ENCODE results near the gene ACAN.

The ACAN gene

DNA sequence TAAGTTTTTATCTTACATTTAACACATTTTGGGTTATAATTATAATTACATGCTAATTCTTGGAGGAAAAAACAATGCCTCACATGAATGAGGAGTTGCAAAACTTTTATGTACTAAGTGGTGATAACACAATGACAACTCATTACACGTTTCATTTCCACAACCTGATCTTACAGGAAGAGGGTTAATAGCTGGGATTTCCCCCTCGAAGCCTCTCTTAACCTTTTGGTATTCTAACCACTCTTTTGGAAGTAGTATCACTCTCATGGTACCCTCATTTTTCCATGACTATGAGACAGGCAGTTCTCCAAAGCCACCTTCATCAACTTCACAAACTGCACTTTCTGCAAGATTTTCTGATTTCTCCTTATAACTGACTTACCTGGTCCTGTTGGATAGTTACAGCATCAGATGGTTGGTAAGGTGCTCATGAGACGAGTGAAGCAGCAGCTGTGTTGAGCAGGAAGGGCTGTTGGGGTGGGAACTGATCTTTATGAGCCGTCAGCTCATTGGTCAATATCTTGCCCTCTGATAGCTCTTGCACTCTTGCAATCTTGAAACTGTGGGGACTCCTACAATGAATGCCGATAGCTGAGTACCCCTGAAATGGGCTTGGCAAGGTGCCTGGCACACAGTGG is 41.6 kb downstream of the ACAN start:
- no peak for DNase-seq

DNA sequence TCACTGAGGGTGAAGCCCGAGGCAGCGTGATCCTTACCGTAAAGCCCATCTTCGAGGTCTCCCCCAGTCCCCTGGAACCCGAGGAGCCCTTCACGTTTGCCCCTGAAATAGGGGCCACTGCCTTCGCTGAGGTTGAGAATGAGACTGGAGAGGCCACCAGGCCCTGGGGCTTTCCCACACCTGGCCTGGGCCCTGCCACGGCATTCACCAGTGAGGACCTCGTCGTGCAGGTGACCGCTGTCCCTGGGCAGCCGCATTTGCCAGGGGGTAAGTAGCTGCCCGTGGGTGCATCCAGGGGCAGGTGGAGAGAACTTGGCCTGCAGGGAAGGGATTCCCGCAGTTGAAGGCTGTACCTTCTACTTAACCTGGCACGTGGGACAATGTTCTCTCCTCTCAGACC is 42.4 kb downstream of the ACAN start:
- DNase-seq = no peak

DNA sequence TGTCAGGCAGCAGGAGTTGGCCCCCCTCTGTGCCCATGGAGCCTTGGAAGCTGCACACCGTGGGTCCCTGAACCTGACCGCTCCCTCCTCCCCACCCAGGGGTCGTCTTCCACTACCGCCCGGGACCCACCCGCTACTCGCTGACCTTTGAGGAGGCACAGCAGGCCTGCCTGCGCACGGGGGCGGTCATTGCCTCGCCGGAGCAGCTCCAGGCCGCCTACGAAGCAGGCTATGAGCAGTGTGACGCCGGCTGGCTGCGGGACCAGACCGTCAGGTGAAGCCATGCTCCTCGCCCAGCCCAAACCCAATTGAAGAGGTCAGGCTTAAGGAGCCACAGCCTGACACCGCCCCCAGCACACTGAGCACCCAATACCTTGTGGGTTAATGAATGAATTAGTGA is 43.9 kb downstream of the ACAN start:
- DNase-seq = no peak

DNA sequence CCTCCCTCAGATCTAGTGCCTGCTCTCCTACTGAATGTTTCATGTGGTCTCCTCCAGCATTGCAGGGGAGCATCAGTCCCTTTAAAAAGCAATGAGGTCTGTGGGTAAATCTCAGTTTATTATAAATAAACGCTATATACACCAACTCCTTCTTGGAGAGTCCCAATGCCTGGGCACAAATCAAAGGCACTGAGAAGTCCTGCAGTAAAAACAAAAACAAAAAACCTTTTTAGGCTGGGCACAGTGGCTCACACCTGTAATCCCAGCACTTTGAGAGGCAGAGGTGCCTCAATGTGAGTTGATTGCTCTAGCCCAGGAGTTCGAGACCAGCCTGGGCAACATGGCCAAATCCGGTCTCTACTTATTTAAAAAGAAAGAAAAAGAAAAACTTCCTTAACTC is 45.0 kb downstream of the ACAN start:
- no peak for DNase-seq

DNA sequence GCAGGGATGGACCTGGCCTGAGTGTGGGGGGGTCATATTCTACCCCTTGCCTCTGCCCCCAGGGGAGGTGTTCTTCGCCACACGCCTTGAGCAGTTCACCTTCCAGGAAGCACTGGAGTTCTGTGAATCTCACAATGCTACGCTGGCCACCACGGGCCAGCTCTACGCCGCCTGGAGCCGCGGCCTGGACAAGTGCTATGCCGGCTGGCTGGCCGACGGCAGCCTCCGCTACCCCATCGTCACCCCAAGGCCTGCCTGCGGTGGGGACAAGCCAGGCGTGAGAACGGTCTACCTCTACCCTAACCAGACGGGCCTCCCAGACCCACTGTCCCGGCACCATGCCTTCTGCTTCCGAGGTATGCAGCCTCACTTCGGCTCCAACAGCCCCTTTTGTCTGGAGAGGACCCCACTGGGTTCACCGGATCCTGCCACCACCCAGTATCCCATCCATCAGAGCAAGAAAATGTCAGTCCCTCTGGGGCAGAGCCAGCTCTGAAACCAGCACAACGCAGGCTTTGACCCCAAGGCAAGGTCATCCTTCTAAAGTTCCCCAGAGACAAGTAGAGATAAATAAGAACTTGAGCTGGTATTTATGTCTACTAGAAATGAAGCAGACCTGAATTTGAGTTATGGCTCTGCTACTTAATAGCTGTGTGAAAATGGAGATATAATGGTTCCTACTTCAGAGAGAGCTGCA is 46.3 kb downstream of the ACAN start:
- no peak for DNase-seq

DNA sequence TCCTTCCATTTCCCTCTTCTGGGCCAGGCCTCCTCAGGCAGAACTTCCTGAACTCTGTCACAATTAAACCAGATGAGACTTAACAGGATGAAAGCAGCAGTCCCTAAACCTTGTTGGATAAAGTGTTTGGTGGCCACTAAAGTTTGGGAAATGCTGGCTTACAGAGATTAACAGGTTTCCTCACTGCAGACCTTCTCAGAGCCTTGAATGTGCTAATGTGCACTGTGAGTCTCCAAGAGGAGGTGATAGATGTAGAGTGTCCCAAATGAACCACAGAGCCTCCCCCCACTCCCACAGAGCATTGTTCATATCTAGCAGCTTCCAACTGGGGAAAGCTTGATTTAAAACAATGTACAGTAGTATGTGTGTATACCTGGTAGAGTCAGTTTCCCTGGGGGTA is 49.2 kb downstream of the ACAN start:
- DNase-seq = no peak

DNA sequence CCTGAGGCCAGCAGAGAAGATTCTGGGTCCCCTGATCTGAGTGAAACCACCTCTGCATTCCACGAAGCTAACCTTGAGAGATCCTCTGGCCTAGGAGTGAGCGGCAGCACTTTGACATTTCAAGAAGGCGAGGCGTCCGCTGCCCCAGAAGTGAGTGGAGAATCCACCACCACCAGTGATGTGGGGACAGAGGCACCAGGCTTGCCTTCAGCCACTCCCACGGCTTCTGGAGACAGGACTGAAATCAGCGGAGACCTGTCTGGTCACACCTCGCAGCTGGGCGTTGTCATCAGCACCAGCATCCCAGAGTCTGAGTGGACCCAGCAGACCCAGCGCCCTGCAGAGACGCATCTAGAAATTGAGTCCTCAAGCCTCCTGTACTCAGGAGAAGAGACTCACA is 55.7 kb downstream of the ACAN start:
- DNase-seq = no peak

DNA sequence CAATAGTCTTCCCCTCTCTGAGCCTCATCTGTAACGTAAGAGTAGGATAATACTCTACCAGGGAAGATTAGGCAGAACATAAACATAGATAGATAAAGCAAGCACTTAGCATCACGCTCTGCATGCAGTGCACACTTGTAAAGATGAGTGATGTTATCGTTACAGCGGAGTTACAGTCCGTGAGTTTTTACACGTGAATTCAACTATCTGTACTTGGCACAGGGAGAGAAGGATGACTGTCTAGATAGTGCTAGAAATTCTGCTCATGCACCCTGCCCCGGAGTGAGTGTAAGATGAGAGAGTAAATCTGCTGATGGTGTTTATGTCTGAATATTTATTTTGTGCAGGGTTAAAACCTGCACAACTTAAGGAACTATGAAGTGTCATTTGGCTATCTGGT is 56.3 kb downstream of the ACAN start:
- DNase-seq = no peak

DNA sequence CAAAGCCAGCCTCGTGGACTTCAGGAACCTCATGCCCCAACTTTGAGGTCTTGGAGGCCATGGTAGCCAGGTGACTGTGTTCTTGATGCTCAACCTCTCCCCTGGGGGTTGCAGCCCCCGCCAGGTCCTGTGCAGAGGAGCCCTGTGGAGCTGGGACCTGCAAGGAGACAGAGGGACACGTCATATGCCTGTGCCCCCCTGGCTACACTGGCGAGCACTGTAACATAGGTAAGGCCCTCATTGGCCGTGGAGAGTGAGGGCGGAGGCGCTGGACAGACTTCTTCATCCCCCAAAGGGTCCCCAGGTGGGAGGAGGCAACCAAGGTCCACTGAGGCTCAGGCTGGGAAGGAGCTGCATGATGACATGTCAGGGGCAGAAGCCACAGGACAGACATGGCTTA is 57.0 kb downstream of the ACAN start:
- DNase-seq = no peak

DNA sequence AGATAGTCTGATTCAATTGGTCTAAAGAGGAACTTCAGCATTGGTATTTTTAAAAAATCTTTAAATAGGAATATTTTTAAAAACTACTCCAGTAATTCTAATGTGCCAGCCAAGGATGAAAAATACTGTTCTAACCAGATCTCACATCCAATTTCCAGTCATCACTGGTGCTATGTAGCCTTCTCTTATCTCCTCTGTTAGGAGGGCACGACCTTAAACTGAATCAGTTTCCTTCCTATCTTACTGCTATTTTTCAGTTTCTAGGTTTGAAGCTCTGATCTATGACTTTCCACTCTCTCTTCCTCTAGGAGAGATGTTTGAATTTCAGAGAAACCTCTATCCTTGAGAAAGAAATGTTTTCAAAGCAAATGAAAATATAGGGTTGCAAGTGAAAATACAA is 60.2 kb downstream of the ACAN start:
- DNase-seq = no peak

DNA sequence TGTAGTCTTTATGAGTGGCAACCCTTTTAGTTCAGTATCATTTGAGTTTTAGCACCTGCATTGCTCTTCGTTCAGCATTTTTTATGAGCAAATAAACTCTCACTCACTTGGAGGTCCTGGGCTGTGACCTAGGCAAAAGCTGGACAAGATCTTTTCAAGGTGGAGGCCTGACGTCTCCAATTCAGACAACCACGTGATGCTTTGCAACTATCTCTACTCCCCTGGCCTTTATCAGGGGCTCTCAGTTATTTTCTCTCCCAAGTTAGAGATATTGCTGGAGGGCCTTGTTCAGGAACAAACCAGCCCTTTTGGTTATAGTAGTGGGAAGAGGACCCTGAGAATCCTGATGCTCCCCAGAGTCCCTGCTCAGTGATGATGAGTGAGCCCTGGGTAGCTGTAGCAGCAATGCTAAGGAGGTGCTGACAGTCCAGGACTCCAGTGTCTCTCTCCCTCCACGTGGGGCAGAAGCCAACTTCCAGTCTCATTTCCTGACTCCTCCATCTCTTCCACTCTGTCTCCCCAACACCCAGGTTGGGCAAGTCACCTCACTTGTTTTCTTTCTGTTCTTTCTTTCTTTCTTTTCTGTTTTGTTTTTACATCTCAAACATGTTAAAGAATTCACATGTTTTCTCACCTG is 61.7 kb downstream of the ACAN start:
- DNase-seq = no peak

DNA sequence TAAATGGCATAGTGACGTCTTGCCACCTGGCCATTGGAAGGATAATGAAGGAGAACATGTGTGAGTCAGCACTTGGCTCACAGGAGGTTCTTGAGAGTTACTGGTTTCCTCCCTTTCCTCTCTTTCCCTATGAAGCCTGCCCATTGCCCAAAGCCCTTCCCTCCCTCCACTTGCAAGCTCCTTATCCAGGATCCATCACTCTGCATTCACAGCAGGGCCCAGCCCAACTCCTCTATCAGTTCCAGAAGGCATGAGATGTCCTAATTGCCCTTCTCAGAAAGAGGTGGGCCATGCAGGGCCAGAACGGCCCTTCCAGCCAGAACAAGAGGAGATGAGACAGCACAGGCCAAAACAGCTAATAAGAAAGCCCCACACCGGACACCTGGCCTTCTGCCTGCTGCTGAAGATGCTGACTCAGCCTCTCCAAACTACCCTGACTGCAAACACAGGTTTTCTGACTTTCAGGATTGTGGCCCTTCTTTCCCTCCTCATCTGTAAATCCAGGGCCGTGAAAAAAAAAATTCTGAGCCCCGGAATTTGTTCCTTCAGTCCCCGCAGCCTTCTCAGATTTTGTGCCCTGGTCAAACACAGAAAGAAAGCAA is 62.4 kb downstream of the ACAN start:
- DNase-seq = no peak

DNA sequence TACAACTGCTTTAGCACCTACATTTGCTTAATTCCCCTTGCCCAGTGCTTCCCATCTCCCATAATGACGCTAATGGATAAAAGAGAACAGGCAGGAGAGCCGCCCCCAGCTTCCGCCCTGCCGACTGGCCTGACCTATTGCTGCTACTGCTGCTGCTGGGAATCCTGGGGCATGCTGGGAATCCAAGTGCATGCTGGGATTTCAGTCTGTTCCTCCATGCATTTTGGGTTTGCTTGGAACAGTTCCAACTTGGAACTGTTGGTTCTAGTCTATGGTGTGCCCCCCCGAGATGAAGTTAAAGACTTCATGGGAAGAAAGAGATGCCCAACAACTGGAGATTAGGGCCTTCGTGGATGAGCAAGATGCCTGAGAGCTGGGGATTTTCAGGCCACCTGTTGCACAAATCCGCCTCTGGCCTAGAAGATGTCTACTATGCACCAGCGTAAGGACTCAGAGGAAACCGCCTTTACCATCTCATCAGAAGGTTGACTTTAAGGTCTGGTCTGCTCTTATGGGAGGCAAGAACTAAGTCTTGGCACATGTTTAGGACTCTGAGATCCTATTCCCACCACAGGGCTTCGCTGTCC is 63.2 kb downstream of the ACAN start:
- no peak for DNase-seq

DNA sequence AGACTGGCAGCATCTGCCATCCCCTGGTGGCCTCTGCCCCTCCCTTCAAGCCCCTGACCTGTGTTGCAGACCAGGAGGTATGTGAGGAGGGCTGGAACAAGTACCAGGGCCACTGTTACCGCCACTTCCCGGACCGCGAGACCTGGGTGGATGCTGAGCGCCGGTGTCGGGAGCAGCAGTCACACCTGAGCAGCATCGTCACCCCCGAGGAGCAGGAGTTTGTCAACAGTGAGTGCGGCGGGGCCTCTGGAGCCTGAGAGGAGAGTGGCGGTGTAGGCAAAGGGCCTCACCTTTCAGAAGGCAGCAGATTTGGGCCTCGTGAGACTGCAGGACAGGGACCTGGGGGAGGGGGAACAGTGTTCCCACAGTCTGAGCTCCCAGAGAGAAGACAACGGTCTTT is 68.1 kb downstream of the ACAN start:
- DNase-seq = no peak

DNA sequence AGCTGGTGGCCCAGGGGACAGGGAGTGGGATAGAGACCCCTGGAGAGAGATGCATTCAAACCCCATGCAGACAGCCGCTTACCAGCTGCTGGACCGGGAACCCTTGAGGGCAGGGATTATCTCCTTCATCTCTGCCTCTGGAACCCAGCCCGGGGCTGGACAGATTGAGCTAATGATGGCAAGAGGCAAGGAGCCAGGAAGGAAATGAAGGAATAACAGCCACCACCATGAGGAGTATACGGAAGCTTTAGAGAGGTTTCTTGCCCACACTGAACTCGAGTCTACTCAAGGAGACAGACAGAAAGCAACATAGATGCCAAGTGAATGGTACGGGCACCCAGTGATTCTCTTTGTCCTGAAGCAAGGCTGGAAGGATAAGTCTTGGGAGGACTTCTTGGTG is 68.9 kb downstream of the ACAN start:
- no peak for DNase-seq

DNA sequence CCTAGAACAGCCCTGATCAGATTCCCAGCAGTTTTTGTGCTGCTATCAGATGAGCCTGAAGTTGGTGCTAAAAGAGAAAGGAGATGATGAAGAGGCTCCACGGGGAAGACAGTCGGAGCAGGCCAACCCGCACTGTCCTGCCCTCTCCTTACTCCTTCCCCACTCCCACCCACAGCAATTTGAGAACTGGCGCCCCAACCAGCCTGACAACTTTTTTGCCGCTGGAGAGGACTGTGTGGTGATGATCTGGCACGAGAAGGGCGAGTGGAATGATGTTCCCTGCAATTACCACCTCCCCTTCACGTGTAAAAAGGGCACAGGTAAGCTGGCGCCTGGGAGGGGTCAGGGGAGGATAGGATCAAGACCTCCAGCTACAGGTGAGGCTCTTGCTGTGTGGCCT is 69.5 kb downstream of the ACAN start:
- no peak for DNase-seq

DNA sequence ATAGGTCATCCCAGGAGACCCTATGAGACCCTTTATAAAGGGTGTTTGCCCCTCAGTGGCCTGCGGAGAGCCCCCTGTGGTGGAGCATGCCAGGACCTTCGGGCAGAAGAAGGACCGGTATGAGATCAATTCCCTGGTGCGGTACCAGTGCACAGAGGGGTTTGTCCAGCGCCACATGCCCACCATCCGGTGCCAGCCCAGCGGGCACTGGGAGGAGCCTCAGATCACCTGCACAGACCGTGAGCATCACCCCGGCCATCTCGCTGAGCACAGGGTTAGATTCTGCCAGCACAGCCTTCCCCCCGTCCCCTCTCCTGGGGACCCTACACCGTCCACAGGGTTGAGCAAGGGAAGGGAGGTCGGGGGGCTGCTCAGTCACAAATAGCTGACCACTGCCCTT is 70.5 kb downstream of the ACAN start:
- DNase-seq = no peak

DNA sequence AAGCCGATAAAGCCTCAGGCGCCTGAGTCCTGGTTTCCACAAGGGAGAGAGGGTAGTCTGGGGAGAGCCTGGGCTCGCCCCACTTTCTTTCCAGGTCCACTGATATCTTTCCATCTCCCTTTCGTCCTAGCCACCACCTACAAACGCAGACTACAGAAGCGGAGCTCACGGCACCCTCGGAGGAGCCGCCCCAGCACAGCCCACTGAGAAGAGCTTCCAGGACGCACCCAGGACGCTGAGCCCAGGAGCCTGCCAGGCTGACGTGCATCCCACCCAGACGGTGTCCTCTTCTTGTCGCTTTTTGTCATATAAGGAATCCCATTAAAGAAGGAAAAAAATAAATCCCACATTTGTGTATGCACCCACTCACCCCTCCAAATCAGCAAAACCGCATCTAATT is 71.0 kb downstream of the ACAN start:
- DNase-seq = no peak

DNA sequence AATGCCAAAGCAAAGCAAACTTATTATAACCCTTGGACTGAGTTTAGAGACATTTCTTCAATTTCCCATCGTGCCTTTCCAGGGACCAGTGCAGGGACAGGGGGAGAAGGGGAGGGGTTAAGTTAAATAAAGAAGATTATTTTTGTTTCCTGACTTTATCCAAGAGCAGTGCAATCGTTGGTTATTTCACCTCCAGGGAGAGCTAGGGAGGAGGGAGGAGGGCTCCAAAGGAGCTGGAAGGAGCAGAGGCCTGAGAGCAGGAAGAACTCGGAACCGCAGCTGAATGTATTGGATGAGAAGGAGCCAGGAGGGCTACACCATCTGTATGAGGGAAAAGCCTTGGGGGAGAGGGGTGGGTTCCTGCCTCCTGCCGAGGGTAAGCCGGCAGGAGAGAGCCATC is 71.4 kb downstream of the ACAN start:
- no peak for DNase-seq

DNA sequence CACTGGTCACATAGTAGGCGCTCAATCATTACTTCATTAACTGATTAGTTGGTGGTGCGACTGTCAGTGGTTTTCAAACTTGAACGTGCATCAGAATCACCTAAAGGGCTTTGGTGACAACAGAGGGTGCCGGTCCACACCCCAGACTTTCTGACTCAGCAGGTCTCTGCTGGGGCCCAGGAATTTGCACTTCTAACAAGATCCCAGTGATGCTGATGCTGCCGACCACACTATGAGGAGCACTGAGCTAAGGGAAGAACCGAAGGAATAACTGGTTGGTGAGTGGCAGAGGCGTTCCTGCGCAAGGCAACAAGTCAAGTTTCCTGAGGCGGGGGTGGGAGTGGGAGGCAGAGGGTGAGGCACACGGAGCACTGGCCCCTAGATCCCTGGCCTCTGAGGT is 73.3 kb downstream of the ACAN start:
- DNase-seq = no peak

DNA sequence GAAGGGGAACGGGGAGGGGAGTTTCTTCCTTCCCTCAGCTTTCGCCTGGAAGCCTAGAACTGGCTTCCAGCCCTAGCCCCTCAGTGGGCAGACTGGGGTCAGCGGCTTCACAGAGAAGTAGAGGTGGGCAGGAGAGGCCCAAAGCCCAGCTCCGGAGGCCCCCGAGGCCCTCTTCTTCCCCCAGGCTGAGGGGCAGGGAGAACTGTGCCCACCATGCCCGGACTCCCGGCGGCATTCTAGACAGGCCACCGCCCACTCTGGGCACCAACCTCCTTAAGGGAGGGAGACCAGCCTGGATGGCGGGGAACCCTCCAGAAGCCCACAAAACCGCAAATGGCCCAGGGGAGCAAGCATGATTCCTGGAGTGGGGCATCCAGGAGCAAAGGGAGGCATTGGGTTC is 74.2 kb downstream of the ACAN start:
- no peak for DNase-seq

DNA sequence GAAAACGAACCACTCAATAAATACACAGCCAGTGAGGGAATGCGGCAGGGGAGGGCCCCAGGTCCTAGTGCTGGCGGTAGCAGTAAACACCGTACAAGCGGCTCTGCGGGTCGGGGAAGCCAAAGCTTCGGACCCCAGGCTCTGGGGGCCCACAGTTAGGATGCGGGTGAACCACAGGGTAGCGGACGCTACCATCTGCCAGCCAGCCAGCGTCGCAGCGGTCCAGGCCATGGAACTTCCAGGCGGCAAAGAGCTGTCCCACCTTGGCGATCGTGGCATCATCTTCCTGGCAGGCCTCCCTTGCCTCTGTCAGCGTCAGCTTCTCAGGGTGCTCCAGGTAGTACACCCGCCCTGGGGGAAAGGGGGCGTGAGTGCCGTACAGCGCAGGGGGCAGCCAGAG is 74.7 kb downstream of the ACAN start:
- DNase-seq = no peak

DNA sequence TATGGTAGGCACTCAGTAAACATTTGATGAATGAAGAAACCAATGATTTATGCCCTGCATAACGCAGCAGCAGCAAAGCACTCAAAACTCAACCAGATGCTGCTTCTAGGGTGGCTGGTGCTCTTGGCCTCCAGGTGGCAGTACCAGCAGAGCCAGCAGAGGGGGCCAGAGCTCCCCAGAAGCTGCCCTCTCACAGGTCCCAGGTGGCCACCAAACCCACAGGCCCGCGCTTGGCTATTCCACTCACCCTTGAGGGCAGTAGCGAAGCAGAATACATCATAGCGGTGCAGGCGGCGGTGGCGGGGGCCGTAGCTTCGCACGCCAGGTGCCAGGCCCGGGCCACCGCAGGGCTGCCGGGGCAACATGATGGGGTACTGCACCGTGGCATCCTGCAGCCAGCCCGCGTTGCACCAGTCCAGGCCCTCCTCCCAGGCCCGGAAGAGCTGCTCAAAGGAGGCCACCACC is 75.5 kb downstream of the ACAN start:
- peak in 1 of 2 experiments; percentile 19 for DNase-seq

All from activated CD4-positive, alpha-beta T cell treated with anti-CD3 and anti-CD28 coated beads, Interleukin-2, amount 50 U/mL, for 4 hours (primary cell).